ENCODE results near the gene GRIN1.

DNA sequence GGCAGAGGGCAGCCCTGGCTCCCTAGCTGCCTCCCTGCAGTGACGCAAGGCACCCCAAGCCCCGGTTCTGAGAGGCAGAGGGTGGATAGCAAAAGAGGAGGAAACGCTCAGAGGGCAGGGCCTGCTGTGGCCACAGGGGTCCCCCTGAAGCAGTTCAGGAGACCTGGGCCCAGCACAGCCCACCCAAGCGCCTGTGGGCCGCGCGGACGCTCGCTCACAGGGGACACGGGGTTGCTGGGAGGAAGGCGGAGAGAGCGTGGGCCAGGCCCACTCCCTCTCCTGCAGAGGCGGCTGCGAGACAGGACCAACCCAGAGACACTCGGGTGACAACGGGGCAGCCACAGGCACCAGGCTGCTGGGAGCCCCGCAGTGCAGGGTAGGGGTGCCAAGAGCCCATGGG, 40.8 kb downstream of the GRIN1 start:
- TF ChIP-seq SIN3A (conservative IDR thresholded peaks at IDR 0.05 in 1 of 2, IDR thresholded peaks at IDR 0.05 in 1 of 2; ENCODE audit: low read depth in 1 of 2, low read length in 2 of 2) (no peak), RAD21 (IDR thresholded peaks at IDR 0.05 in 1 of 2, conservative IDR thresholded peaks at IDR 0.05 in 1 of 2; ENCODE audit: low read depth in 2 of 2, low read length in 2 of 2) (no peak), EZH2 (IDR thresholded peaks at IDR 0.05; ENCODE audit: low read depth, low read length, severe bottlenecking) (no peak), FOSL1 (IDR thresholded peaks at IDR 0.05; ENCODE audit: insufficient read depth, low read depth, low read length) (no peak), ZNF274 (IDR thresholded peaks at IDR 0.05; ENCODE audit: borderline replicate concordance, extremely low read depth, low read length) (no peak), TAF1 (IDR thresholded peaks at IDR 0.05; ENCODE audit: low read depth, low read length) (no peak), BRCA1 (IDR thresholded peaks at IDR 0.05; ENCODE audit: low read depth, low read length) (no peak), POLR2A (IDR thresholded peaks at IDR 0.05; ENCODE audit: control extremely low read depth in 1 of 2, low read depth in 2 of 2, low read length in 2 of 2) (no peak), CBX8 (IDR thresholded peaks at IDR 0.05; ENCODE audit: borderline replicate concordance, low read depth, low read length) (no peak), SP1 (IDR thresholded peaks at IDR 0.05; ENCODE audit: low read depth, low read length) (no peak), GTF2F1 (IDR thresholded peaks at IDR 0.05; ENCODE audit: borderline replicate concordance, low read depth, low read length) (no peak)
- TF ChIP-seq, protein P1, sequence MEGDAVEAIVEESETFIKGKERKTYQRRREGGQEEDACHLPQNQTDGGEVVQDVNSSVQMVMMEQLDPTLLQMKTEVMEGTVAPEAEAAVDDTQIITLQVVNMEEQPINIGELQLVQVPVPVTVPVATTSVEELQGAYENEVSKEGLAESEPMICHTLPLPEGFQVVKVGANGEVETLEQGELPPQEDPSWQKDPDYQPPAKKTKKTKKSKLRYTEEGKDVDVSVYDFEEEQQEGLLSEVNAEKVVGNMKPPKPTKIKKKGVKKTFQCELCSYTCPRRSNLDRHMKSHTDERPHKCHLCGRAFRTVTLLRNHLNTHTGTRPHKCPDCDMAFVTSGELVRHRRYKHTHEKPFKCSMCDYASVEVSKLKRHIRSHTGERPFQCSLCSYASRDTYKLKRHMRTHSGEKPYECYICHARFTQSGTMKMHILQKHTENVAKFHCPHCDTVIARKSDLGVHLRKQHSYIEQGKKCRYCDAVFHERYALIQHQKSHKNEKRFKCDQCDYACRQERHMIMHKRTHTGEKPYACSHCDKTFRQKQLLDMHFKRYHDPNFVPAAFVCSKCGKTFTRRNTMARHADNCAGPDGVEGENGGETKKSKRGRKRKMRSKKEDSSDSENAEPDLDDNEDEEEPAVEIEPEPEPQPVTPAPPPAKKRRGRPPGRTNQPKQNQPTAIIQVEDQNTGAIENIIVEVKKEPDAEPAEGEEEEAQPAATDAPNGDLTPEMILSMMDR (IDR thresholded peaks at IDR 0.05; ENCODE audit: control extremely low read depth in 1 of 3, insufficient read depth in 1 of 3, low read depth in 1 of 3, low read length in 3 of 3) = no peak

Measured in H1 (cell line).